Fibroblast of mammary gland (primary cell): ENCODE measurements around the gene ABHD8.

Source experiments
- DNase-seq: peaks from one replicate; pipeline ENCODE4 v3.0.0-alpha.2; 2010; ENCODE audit warnings: low read depth
- H3K4me3 ChIP-seq: 2 replicates; pipeline ENCODE4 v1.5.1; 2011; ENCODE audit warnings: low read depth, mild to moderate bottlenecking, low read length, moderate library complexity; ENCODE audit not compliant: control insufficient read depth
- TF ChIP-seq, protein P1 (sequence below): conservative IDR thresholded peaks from 2 replicates; pipeline ENCODE4 v1.5.1; 2011; ENCODE audit warnings: low read depth, low read length, inconsistent platforms; ENCODE audit not compliant: control insufficient read depth, insufficient read depth

ABHD8 gene

DNA sequence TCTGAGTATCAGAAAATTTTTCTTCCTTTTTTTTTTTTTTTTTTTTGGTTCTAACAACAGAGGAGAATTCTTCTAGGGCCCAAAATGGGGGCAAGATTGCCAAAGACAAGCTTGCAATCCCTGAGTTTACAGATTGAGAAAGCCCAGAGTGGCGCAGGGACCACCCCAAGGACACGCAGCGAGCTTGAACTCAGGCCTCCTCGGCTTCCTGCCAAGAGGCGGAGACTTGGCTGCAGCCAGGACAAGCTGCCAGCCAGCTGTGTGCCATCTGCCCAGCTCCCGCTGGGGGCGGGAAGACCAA lies 1.9 kb upstream of the ABHD8 start:
- peak overlapping the region; percentile 78 for H3K4me3 ChIP-seq
- no peak for DNase-seq
- TF ChIP-seq, protein P1, sequence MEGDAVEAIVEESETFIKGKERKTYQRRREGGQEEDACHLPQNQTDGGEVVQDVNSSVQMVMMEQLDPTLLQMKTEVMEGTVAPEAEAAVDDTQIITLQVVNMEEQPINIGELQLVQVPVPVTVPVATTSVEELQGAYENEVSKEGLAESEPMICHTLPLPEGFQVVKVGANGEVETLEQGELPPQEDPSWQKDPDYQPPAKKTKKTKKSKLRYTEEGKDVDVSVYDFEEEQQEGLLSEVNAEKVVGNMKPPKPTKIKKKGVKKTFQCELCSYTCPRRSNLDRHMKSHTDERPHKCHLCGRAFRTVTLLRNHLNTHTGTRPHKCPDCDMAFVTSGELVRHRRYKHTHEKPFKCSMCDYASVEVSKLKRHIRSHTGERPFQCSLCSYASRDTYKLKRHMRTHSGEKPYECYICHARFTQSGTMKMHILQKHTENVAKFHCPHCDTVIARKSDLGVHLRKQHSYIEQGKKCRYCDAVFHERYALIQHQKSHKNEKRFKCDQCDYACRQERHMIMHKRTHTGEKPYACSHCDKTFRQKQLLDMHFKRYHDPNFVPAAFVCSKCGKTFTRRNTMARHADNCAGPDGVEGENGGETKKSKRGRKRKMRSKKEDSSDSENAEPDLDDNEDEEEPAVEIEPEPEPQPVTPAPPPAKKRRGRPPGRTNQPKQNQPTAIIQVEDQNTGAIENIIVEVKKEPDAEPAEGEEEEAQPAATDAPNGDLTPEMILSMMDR = no peak

DNA sequence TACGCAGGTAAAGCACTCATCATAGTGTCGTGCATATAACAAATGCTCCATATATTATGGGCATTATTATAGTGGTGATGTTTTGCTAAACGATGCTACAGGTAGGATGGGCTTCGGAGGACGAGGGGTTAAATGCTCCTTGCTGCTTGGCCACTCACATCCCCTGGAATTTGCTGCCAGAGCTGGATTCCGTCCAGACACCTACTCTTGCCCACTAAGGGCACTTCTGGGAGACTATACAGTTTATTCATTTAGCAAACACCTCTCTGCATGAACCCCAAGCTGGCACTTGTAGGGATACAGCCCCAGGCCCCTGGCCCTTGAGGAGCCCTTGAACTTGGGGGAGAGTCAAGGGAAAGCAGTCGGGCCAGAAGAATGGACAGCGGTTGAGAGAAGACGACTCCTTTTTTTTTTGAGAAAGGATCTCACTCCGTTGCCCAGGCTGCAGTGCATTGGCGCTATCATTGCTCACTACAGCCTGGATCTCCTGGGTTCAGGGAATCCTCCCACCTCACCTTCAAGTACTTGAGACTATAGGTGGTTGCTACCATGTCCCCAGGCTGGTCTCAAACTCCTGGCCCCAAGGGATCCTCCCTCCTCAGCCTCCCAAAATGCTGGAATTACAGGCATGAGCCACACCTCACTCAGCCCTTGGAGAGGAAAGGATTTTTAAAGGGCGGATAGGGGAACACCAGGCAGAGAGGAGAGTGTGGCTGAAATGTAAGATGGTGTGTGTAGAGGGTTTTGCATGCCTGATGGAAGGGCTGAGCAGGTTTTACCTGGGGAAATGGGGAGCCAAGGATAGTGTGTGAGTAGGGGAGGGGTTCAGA lies 1.4 kb upstream of the ABHD8 start:
- no peak for DNase-seq
- no peak overlapping the region for H3K4me3 ChIP-seq
- TF ChIP-seq, protein P1 = no peak

DNA sequence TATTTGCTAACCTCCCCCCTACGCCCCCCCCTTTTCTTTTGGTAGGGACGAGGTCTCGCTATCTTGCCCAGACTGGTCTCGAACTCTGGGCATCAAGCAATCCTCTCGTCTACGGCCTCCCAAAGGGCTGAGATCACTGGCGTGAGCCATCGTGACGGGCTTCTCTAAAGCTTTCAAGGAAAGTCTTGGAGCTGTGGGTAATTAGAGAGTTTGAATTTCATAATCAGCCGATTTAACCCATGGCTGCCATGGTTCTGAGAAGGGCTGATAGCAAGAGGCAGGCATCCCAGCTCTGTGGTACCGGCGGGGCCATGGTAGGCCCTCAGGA lies 679 bp upstream of the ABHD8 start:
- TF ChIP-seq, protein P1 = no peak
- no peak overlapping the region for H3K4me3 ChIP-seq
- DNase-seq = peak; percentile 40

DNA sequence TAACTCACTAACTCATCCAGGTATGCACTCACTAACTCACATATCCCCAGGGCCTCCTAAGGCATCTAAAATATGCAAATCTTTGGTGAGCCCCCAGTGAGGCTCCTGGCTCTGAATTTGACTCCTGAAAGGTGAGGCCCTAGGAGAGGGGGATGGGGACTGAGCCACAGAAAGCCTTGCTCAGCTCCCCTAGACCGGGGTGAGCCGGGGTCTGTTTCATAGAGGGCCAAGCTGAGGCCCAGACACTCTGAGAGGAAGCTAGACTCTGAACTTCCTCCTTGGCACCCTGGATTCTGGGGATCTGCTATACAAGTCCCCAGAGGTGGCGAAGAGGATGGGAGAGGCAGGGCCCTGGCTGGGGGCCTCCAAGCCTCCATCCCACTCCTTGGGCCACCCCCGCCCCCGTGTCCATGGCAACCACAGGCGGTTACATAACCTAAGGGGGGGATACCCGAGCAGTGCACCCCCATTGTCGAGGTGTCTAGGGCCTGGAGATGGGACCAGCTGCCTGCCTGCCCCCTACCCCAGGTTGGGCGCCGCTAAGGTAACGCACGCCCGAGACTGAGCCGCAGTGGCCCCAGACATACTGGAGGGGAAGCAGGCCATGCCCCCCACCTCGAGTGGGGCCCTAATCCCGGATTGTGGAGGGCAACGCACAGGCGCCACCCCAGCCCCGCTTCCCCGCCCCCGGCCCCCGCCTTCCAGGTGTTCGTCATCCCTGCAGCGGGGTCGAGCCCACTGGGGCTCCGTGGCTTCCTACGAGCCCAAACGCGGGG lies 646 bp downstream of the ABHD8 start:
- peak overlapping the region; percentile 62 for H3K4me3 ChIP-seq
- TF ChIP-seq, protein P1 = no peak
- no peak for DNase-seq

DNA sequence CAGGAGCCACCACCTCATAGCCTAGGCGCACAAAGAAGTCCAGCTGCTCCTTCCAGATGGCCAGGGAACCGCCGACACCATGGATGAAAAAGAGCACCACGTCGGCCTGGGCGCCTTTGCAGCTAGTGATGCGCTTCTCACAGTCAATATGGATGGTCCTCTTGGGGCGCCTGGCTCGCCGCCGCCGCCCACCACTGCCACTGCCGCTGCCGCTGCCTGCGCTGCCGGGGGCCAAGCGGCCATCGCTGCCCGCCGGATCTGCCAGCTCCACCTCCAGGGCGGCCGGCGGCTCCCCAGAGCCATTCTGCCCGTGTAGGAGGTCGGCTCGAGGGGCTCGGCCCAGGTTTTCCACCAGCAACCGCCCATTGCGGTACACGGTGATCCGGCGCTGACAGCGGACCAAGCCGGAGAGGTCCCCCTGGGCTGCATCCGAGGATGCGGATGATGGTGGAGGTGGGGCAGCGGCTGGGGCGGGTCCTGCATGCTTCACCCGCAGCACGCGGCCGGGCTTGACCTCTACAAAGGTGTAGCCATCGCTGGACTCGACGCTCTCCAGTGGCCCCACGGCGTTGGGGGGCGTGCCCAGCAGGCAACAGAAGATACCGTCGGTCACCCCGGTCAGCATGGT lies 2.1 kb downstream of the ABHD8 start:
- H3K4me3 ChIP-seq = no peak overlapping the region
- DNase-seq = no peak
- TF ChIP-seq, protein P1 = no peak

DNA sequence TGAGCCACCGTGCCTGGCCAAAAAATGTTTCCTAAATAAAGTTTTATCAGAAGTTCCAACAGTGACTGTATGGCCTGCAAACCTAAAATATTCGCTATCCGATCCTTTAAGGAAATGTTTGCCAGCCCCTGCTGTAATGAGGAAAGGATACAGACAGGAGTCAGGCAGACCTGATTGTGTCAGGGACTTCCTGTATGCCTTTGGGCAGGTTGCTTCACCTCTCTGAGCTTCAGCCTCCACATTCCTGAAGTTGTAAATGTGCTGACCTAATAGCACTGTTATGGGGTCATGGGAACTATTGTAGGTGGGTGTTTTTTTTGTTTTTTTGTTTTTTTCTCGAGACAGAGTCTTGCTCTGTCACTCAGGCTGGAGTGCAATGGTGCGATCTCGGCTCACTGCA lies 6.2 kb downstream of the ABHD8 start:
- TF ChIP-seq, protein P1 = no peak
- DNase-seq = no peak

More for the DNA sequence above, 6.2 kb downstream of the ABHD8 start:
- no peak overlapping the region for H3K4me3 ChIP-seq
